AG04449 (cell line): ENCODE results near the gene BBS12.

ENCODE experiments used
- CTCF ChIA-PET: fragments of 350-600 bp; formaldehyde crosslinking; extraction: SDS; loops from one replicate; lab custom pipeline; 2021; ENCODE audit warnings: antibody characterized with exemption; lab: Yijun Ruan, JAX
- POLR2A ChIA-PET: fragments of 400-600, 350-600 bp; formaldehyde crosslinking; extraction: SDS; loops from one replicate; lab custom pipeline; 2020; ENCODE audit warnings: antibody characterized with exemption, inconsistent platforms; lab: Yijun Ruan, JAX
- DNase-seq: peaks from one replicate; pipeline ENCODE4 v3.0.0-alpha.2; 2010; ENCODE audit warnings: low read depth, low spot score
- H3K4me3 ChIP-seq: 2 replicates; pipeline ENCODE4 v1.5.1; 2011; ENCODE audit warnings: low read depth, mild to moderate bottlenecking, control low read depth, low read length
- CTCF ChIP-seq: IDR thresholded peaks from one replicate; pipeline ENCODE4 v1.5.1; 2011; ENCODE audit warnings: mild to moderate bottlenecking, moderate library complexity, low read length, control low read depth, inconsistent platforms; ENCODE audit not compliant: insufficient read depth; ENCODE audit errors: missing control alignments

The BBS12 gene

GRCh38 chr4:122766950-122767349 lies 34.4 kb downstream of the BBS12 start:
- ChIA-PET POLR2A (no interaction called here), CTCF (interaction anchor here (1.2 to 5.7 kb wide), 4 partner anchors 9 to 147 kb away, joined by 4 to 30 read pairs (median 10); no protein-coding TSS in a partner anchor)
- no peak overlapping the region for H3K4me3 ChIP-seq
- no peak for DNase-seq
- TF ChIP-seq CTCF, result no peak

GRCh38 chr4:122771724-122772123 lies 39.2 kb downstream of the BBS12 start:
- no peak overlapping the region for H3K4me3 ChIP-seq
- CTCF ChIA-PET, result interaction anchor here (2.0 to 5.7 kb wide), 2 partner anchors 14 to 143 kb away, joined by 11 to 30 read pairs; no protein-coding TSS in a partner anchor
- no peak for TF ChIP-seq CTCF
- no peak for DNase-seq
- POLR2A ChIA-PET, result no interaction called here

GRCh38 chr4:122772311-122772710 lies 39.8 kb downstream of the BBS12 start:
- no peak for TF ChIP-seq CTCF
- DNase-seq, result no peak
- POLR2A ChIA-PET, result no interaction called here
- CTCF ChIA-PET, result no interaction called here
- H3K4me3 ChIP-seq, result no peak overlapping the region

- DNase-seq, result no peak
- ChIA-PET POLR2A (no interaction called here), CTCF (no interaction called here)
- no peak overlapping the region for H3K4me3 ChIP-seq
- TF ChIP-seq CTCF, result no peak
Measured at GRCh38 chr4:122772986-122773385, 40.5 kb downstream of the BBS12 start.

GRCh38 chr4:122775039-122775438 lies 42.5 kb downstream of the BBS12 start:
- no peak for DNase-seq
- no peak overlapping the region for H3K4me3 ChIP-seq
- POLR2A ChIA-PET, result no interaction called here
- no peak for TF ChIP-seq CTCF
- CTCF ChIA-PET, result no interaction called here

- H3K4me3 ChIP-seq, result no peak overlapping the region
- no peak for TF ChIP-seq CTCF
- ChIA-PET CTCF (interaction anchor here (0.8 to 2.1 kb wide), 6 partner anchors 8 to 137 kb away, joined by 3 to 9 read pairs (median 4); partner anchors contain the start of gene BBS12), POLR2A (no interaction called here)
- DNase-seq, result no peak
Measured at GRCh38 chr4:122775987-122776836, 43.7 kb downstream of the BBS12 start.
